OCI-M1 (cell line): ENCODE measurements around the gene DGKE.

Source experiments
- DNase-seq: peaks from one replicate; lab custom pipeline; 2025; lab: John Stamatoyannopoulos, UW

Gene DGKE

DNA sequence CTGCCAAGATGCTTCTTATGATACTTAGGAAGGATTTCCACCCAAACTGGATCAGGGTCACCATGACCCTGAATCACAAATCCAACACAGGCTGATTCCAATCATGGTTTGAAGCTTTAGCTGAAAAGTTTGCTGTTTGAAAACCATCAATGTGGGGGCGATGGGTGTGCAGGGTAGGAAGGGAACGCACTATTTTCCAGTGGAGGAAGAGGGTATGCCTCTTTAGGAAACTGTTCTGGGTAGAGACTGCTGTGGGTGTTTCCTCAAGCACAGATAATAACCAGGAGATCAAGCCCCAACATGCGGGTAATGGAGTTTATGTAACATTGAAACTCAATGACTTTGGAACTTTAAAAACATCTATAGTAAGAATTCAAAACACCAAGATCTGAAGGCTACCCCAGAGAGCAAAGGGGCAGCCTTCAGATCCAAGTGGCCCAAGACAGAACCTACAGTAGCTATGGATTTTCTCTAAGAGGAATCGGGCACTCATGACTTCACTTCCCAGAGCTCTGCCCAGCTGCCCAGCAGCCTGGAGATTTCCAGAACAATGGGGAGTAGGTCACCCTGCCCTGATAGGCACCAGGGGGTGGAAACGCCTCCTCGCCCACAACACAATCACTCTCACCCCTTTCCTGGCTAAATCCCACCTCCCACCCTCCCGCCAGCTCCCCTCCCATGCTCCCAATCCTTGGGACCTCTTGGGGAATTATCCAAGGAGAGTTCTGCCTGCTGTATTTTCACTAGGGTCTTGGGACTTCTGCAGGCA, 57.1 kb downstream of the DGKE start:
- DNase-seq, result no peak

DNA sequence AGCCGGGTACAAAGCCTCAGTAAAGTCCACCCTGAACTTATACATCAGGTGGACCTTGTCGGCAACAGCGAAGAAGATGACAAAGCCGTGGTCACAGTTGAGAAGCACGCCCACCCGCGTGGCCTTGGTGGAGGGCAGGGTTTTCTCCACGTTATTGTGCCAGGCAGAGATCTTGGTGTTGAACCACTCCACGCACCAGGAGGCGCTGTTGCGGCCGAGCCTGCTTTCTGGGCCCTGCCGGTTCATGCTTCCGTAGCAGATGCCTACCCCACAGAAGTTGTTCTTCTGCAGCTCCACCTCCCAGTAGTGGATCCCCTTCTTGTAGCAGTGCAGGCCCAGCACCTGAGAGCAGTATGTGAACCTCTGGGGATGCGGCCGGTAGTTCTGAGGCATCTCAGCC, 57.8 kb downstream of the DGKE start:
- DNase-seq, result no peak

DNA sequence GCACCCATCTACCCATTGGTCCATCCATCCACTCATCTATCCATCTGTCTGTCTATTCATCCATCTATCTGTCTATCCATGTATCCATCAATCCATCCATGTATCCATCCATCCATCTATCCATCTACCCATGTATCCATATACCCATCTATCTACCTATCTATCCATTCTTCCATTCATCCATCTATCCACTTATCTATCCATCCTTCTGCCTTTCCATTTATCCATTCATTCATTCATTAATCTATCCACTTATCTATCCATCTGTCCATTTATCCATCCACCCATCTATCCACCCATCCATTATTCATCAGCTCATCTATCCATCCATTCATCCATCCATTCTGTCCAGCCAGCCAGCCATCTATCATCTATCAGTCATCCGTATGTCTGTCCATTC, 58.4 kb downstream of the DGKE start:
- no peak for DNase-seq

DNA sequence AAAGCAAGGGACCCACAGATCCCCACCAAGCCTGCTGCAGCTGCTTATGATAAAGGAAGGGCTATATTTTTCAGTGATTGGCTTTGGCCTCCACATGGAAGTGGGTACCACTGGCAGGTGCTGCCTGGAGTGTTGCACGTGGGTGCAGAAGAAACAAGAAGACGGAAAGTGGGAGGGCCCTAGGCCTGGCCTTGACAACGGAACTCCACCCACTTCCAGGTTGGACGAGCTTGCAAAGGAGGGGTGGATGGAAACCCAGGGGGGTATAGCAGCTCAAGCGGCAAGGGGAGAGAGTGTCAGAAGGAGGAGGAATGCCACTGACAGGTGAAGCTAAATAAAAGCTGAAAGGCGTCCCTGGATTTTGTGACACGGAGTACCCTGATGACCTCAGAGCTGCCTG, 59.6 kb downstream of the DGKE start:
- no peak for DNase-seq

DNA sequence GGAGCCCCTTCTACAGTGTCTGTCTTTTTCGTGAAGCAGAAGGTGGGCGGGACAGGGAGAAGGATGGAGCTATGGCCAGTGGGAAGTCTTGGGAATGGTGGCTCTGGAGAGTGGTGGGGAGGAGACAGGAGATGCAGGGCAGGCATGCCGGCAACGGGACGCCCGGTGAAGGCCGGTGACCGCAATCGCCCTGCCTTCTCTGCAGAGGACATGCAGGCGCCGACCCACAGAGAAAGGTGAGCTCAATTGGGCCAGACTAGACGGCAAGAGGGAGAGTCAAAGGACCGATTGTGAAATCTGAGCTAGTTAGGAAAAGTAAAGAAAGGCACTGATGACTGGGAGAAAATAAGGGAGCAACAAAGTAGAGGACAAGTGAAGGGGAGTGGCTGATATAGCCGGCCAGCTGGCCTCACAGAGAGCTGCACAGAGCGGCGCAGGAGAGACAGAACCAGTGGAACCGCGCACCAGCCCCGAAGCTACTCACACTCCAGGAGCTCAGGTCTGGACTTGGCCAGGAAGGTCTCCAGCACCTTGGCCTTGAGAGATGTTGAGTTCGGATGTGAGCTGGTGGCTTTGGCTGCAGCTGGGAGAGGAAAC, 61.0 kb downstream of the DGKE start:
- DNase-seq, result no peak

DNA sequence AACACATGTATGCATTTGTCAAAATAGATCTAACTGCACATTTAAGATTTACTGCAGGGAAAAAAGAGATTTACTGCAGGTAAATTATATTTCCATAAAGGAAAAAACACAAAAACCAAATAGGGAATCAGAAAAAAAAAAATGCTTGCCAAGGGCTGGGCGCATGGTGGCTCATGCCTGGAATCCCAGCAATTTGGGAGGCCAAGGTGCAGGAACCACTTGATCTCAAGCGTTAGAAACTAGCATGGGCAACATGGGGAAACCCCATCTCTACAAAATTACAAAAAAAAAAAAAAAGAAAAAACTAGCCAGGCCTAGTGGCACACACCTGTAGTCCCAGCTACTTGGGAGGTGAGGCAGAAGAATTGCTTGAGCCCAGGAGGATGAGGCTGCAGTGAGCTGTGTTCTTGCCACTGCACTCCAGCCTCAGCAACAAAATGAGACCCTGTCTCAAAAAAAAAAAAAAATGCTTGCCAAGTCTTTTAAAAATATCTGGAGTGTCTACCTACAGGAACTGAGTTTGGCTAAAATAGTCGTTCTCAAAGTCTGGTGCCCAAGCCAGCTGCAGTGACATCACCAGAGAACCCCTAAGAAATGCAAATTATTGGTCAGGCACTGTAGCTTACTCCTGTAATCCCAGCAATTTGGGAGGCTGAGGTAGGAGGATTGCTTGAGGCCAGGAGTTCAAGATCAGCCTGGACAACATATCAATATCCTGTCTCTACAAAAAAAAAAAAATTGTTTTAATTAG, 62.4 kb downstream of the DGKE start:
- DNase-seq, result no peak

DNA sequence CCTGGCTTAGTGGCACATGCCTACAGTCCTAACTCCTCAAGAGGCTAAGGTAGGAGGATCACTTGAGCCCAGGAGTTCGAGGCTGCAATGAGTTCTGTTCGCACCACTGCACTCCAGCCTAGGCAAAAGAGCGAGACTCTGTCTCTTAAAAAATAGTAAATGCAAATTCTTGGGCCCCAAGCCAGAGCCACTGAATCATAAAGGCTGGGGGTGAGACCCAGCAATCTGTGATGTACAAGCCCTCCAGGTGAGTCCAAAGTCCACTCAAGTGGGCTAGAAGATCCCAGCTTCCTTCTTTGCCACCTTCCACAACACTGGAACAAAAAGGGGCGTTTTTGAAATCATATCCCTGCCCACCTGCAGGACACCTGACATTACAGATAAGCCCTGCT, 63.0 kb downstream of the DGKE start:
- no peak for DNase-seq

DNA sequence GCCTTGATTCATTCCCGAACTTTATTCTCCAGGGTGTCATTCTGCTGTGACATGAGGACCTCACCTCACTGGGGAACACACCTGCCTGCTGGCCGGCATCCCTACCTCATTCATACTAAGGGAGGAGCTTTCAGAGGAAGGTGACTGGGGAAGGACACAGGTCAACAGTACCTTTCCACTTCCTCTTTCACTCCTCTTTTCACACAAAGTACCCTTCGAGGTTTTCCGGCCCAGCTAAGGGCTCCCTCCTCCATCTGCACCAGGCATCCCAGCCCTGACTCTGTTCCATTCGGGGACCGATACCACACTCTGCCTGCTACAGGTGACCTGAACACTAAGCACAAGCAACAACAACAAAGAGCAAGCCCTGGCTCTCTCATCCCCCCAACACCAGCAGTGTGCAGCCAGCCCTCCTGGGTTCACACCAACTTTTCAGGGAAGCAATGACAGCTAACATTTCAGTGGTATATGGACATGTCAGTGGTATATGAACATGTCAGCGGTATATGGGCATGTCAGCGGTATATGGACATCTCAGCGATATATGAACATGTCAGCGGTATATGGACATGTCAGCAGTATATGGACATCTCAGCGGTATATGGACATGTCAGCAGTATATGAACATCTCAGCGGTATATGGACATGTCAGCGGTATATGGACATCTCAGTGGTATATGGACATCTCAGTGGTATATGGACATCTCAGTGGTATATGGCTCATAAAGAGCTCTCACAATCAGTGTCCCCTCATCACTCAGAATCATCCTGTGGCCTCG, 63.9 kb downstream of the DGKE start:
- no peak for DNase-seq

DNA sequence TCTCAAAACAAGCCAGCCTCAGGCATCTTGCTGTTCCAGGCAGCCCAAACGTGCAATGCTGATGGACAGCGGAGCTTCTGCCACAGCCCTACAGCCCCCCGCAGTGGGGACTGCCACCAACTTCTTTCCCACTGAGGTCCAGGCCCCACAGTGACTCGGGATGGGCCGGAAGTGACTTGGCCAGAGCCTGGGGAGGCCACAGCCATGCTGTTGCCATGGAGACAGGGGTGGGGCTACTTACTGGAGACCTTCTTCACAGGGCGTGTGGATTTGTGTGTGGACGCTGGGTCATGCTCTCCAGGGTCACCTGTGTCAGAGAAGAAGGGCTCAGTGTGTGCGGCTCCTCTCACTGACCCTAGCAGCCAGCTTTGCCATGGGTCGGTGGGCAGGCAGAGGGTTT, 64.9 kb downstream of the DGKE start:
- no peak for DNase-seq

DNA sequence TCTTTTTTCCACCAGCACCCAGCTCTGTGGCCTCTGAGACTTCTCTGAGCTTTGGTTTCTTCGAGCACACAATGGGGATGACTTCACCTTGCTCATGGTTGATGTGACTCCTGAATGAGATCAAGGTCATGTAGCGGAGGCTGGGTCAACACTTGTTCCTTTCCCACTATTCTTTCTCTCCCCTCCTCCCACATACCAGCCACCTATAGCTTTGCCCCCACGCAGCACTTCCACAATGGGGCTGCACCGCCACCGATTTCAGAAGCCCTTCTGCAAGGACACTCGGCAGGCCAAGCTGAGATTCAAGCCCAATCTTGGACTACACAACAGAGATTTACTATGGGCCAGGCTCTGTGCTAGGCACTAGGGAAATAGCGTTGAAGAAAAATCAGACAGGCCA, 65.5 kb downstream of the DGKE start:
- no peak for DNase-seq

DNA sequence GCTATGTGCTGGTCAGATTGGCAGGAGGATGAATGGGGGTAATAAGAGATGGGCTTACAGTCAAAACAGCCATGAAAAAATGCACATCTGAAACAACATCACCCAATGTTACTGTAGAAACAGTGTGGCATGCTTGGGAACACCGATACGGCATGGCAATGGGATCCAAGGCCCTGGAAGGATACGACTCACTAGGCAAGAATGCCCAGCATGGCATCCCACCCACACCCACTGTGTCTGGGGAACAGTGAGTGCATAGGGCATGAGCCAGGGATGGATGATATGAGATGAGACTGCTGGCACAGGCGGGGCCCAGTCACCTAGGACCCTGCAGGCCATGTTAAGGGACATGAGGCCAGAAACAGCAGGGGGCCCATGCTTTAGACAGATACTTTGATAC, 68.4 kb downstream of the DGKE start:
- no peak for DNase-seq

DNA sequence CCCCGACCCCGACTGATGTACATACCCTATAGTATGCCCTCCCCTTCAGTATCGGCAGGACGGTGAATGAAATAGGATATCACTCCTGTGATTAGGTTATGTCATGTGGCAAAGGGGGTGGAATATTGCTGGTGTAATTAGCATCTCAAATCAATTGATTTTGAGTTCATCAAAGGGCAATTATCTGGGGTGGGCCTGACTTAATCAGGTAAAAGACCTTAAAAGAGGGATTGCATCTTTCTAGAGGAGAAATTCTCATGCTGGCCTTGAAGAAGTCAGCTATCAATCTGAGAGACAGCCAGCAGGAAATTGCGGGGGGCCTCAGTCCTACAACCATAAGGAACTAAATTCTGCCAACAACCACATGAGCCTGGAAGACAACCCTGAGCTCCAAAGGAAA, 69.6 kb downstream of the DGKE start:
- DNase-seq, result no peak

DNA sequence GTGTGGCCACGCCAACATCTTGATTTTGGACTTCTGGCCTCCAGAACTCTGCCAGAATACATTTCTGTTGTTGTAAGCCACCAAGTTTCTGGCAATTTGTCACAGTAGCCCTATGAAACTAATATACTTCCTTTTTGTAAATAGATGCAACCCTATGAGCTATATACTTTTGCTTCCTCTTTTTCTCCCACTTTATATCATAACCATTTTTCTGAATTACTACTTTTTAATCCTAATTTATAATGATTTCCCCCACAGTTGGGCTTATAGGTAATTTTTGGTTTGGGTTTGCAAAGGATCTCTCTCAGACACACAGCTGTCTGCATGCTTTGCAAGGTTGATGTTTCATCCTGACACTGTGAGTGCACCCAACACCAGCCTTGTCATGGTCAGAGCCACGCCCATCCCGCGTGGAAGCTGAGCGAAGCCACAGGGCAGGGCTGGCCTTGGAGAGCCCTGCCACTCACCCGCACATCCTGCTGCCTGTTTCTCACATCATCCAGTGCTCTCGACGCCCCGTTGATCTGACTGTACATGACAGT, 74.1 kb downstream of the DGKE start:
- DNase-seq, result peak; percentile 36

DNA sequence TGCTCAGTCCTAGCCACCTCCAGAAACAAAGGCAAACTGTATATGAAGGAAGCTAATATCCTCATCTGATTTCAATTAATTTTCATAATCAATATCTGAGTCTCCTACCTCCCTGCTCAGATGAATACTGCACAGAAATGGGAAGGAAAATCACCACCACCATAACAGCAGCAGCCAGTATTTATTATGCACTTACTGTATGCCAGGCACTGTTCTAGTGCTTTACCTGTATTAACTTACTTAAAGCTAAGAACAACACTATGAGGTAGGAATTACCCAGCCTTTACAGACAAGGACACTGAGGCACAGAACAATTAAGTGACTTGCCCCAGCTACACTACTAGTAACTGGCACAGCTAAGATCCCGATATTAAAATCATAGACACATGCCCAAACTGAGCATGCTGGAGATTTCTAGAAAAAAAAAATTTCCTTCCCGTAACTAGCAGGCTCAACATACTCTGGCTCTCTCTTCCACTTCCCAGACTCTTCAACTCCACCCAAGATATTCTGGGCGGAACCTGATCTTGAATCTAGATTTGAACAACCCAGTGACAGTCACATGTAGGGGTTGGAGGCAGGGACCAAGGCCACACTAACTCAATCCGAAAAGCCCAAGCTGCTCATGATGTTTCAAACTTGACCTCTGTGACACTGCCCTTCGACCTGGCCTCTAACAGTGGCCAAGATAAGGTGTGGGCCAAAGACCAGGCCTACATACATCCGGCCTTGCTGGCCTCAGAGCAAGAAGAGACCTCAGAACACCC, 76.0 kb downstream of the DGKE start:
- DNase-seq, result peak; percentile 89

DNA sequence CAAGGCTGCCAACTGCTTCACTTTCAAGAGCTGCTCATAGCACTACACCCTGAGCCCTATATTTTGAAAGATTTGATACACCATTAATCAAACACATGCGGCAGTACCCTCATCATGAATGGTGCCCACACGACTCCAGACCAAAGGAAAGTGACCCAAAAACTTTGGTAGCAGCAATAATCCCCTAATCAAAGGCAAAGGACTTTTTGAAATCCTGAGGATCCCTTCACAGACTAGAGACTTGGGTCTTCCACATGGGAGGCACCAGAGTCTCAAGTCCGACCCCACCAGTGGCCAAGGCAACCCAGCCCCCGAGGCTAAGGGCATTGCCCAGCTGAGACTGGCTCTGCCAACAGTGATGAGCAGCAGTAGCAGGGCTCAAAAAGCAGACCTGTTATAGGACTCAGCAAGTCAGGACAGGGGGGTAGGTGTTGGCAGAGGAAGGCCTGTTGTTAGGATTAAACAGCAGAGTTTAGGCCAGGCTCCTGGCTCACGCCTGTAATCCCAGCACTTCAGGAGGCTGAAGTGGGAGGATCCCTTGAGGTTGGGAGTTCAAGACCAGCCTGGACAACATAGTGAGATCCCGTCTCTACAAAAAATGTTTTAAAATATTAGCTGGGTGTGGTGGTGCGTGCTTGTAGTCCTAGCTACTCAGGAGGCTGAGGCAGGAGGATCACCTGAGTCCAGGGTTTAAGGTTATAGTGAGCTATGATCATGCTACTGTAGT, 76.7 kb downstream of the DGKE start:
- no peak for DNase-seq

DNA sequence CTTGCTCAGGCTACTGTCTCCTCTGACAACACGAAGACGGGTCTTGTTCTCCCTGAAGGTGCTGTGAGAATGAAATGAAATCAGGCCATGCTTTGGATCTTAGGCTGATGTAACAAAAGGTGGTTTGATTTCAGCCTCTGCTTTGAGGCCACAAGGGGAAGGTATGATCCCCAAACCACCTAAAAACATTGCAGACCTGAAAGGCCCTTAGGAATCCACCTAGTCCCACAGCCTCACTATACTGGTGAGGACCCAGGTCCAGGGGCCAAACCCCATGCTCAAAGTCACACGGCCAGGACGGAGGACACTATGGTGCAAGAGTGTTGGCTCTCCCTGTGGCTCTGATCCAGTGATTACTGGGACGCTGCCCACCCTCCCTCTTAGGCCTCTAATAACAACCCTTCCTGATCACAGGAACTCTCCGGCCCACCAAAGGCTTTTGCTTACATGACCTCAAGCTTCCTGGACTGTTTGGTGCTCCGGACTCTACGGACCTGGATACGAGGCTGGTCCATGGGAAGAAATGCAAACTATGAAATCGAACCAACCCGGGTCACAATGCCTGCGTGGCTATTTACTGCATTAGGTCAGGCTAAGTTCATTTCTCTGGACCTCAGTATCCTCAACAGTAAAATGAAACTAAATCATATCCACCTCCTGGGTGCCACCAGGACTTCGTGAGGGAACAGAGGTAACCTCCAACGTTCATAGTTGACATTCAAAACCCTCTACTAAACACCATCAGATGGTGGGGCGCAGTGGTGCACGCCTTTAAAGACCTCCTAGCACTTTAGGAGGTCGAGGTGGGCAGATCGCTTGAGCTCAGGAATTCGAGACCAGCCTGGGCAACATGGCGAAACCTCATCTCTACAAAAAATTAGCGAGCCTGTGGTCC, 78.4 kb downstream of the DGKE start:
- DNase-seq, result peak; percentile 71

DNA sequence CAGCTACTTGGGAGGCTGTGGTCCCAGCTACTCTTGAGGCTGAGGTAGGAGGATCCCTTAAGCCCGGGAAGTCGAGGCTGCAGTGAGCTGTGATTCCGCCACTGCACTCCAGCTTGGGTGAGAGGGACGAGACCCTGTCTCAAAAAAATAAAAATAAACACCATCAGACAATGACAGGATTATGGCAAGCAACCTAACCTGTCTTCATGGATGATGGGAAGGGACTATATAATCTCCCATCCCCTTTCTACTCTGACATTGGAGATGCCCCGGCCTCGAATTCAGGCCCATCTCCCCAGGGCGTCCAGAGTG, 79.0 kb downstream of the DGKE start:
- DNase-seq, result no peak

DNA sequence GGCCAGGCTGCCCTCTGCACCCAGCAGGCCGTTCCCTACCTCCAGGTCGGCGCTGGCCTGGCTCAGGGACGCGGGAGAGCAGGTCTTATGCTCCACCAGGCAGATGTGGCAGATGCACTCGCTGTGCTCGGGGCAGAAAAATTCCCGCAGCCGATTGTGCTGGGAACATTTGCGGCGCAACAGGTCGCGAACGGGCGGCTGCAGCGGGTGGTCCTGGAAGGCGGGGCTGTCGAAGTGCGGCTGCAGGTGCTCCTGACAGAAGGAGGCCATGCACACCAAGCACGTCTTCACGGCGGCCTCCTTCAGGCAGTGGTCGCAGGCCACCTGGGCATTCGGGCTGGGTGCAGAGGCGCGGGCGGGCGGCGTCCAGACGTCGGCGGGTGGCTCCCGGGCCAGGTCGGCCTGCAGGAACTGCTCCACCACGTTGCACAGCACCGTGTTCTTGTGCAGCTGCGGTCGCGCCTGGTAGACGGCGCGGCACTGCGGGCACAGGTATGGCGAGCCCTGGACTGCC, 79.5 kb downstream of the DGKE start:
- peak; percentile 53 for DNase-seq

DNA sequence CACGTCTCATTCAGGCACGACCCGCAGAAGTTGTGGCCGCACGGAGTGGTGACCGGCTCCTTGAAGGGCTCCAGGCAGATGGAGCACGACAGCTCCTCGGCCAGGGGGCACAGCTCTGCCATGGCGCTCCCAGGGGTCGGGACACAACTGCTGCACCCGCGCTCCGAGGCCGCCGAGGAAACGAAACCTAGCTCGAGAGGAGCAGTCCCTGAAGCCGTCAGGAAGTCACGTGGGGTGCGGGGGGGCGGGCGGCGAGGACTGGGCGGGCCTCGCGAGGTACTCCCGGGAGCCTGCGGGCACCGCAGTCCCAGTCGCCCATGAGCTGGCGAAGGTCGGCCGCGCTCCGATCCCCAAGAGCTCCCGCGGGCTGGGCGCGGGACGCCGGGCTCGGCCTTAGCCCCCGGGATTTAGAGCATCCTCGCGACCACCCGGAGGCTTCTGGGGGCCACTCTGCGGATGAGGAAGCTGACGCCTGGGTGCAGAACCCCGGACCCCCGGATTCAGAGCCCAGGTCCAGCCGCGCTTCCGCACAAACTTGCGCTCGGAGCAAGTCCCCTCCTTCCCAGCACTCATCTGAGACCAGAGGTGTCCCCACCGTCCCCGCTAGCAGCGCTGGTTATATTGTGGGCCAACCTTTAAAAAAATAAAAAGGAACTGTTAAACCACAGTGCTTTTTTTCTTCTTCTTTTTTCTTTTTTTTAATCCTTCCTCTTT, 80.1 kb downstream of the DGKE start, which contains the start of gene TRIM25:
TRIM25 (minus strand) TSS at position 183 of the 714 bp plus-strand sequence; CDS start at position 122, 61 bp downstream.
- DNase-seq, result peak; percentile 93
